ENCODE measurements around the gene NCOA4.
"Not testable (repeated sequence)": the region's sequence is repeated elsewhere in the genome, so short reads cannot be mapped to it uniquely, and the experiment has no call there.

Gene NCOA4

DNA sequence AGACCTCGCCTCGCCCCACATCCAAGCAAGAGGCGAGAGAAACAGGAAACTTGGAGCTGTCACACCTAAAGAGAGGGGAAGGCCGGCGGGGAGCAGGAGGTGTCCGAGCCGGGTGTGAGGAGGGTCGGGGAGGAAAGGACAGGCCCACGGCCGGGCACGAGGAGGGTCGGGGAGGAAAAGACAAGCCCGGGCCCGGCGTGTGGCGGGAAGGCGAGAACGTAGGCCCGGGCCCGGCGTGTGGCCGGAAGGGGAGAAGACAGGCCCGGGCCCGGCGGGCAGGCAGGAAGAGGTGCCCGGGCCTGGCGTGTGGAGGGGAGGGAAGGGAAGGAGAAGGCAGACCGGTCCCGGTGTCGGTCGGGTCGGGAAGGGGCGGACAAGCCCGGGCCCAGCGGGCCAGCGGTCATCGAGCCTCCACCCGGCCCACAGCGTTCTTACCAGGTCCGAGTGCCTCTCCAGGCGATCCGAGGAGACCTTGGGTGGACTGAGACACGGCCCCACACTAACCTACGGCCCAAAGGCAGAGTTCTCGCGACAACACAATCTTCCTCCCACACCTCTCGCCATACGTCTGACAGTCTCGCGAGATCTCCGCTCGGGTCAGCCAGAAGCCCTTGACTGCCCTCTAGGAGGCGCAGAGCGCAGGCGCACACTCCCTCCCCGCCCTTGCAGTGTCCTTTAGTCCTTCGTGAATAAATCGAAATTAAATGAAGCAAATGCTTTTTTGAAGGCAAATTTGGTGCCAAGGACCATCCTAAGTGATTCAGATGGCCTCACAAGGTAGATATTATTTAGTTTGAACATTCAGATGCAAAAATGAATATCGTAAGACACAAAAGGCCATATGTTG is at the start of gene NCOA4:
Gene NCOA4, minus strand, starts transcription at position 533 of the 847 bp plus-strand sequence. CDS start 13,943 bp downstream, outside the sequence.
- in situ Hi-C loops (cut with MboI; ENCODE audit: low pct_unique_long_range_greater_than_20kb, low sequenced_read_pairs), result no loop called here
- peak; percentile 97 for DNase-seq

DNA sequence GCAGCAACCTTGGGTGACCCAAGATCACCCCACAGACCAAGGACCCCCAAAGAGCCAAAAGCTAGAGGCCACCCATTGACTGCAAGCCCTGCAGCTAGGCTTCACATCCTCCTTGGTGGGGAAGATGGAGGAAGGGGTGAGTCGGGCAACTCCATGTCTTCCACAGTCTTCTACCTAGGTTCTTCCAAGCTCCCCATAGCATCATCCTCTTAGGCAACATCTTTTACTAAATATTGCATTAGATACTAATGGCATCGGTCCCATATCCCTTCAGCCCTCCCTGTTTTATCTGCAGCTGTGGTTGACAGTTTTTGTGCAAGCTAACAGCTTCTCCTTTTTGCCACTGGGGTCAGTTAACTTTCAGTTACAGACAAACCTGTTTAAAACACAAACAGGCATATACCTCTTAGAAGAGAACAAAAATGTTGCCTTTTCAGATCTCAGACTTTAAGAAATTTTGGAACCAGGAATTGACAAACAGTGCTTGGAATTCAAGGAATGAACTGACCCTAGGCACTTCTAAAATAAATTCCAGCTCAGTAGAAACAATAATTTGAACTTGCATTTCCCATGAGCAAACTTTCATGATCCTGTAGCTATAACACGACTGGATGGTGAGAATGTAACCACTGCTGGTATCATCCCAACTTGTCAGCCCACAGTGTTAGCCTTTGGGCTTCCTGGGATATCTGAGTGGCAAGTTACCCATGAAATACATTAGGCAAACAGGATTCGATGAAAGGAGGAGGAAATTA is 49.6 kb upstream of the NCOA4 start:
- in situ Hi-C loops (cut with MboI; ENCODE audit: low pct_unique_long_range_greater_than_20kb, low sequenced_read_pairs), result no loop called here
- DNase-seq, result peak; percentile 82

DNA sequence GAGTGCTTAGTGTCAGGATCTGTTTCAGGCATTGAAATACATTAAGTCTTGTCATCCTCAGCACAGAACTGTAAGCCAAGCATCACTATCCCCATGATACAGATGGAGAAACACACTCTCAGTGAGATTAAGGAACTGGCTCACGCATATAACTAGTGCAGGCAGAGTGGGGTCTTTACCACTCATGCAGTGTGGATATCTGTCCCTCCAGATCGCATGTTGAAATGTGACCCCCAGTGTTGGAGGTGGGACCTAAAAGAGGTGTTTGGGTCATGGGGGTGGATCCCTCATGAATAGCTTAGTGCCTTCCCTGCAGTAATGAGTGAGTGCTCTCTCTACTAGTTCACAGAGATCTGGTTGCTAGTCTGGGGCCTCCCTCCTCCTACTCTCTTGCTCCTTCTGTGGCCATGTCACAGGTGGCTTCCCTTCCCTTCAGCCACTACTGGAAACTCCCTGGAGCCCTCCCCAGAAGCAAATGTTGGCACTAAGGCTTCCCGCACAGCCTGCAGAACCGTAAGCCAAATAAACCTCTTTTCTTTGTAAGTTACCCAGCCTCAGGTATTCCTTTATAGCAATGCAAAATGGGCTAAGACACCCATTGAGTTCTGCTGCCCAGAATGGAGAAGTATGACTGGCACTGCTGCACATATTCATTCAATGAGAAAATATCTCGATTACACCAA is 47.4 kb upstream of the NCOA4 start:
- DNase-seq, result no peak
- in situ Hi-C loops (cut with MboI; ENCODE audit: low pct_unique_long_range_greater_than_20kb, low sequenced_read_pairs), result no loop called here

DNA sequence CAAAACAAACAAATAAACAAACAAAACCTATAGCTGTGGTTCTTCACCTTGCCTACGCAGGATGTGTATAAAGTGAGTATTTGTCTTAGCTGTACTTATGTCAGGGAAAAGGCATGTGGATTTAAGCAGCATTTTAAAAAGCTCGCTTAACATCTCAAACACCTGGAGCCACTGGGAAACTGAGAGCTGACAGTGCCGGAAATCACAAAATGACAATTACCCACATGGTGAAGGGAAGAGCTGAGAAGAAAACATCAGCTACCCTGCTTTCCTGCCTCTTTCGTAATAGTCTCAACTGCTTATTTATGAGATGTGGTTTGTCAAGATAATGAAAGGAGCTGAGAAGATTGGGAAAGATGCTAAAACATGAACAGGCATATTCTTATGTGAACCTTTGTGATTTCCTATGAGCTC is 46.7 kb upstream of the NCOA4 start:
- in situ Hi-C loops (cut with MboI; ENCODE audit: low pct_unique_long_range_greater_than_20kb, low sequenced_read_pairs), result no loop called here
- DNase-seq, result peak; percentile 91

DNA sequence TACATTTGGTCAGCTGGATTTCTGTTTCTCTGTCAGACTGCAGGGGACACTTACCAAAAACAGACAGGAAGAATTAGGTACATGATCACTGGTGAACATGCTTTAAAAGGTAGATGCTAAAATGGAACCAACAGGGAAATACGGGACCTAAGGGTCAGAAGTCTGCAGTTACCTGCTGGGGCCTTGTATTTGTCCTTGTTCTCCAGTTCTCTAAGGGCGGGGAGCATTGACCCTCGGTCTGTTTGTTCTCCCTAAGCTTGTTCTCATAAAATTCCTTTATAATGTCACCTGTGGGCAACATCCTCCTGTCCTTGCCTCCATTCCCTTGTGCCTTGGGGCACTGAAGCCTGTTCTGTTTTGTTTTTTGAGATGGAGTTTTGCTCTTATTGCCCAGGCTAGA is 45.4 kb upstream of the NCOA4 start:
- no peak for DNase-seq
- in situ Hi-C loops (cut with MboI; ENCODE audit: low pct_unique_long_range_greater_than_20kb, low sequenced_read_pairs), result no loop called here

DNA sequence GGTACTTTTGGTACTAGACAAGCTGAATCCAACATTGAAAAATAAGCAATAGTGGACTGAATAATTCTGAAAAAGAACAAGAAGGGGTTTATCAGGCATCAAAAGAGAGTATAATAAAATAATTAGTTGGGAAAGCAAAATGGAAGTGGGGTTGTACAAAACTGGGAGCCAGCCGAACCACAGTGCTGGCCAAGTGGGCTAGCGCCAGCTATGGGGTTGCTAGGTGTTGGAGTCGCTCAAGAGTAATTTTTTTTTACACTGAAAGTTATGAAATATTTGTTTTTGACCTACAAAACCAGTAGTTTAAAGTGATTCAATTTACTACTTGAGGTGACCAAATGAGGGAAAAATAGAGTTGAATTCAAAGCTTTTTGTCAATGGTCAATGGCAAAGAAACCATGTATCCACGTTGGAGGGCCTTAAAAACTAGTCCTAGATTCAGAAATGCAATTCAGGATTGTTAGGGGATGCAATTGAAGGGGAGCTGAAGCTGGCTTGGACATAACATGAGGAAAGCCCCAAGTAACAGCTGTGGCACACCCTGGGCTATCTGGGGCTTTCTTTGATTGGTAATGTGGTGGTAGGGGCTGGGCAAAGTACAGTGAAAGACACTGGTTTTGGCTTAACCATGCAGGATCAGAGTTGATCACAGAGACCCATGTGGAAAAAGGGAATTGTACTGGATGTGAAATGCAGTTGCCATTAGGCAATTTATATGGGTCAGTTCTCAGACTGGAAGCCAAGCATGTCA is 43.9 kb upstream of the NCOA4 start:
- in situ Hi-C loops (cut with MboI; ENCODE audit: low pct_unique_long_range_greater_than_20kb, low sequenced_read_pairs), result no loop called here
- DNase-seq, result no peak

DNA sequence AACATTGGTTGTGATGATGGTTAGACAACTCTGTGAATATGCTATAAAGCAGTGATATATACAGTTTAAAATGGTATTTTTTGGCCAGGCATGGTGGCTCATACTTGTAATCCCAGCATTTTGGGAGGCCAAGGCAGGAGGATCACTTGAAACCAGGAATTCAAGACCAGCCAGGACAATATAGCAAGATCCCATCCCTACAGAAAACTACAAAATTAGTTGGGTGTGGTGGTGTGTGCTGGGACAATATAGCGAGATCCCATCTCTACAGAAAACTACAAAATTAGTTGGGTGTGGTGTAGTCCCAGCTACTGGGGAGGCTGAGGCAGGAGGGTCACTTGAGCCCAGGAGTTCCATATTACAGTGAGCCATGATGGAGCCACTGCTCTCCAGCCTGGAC is 43.1 kb upstream of the NCOA4 start:
- in situ Hi-C loops (cut with MboI; ENCODE audit: low pct_unique_long_range_greater_than_20kb, low sequenced_read_pairs), result no loop called here
- DNase-seq, result no peak

DNA sequence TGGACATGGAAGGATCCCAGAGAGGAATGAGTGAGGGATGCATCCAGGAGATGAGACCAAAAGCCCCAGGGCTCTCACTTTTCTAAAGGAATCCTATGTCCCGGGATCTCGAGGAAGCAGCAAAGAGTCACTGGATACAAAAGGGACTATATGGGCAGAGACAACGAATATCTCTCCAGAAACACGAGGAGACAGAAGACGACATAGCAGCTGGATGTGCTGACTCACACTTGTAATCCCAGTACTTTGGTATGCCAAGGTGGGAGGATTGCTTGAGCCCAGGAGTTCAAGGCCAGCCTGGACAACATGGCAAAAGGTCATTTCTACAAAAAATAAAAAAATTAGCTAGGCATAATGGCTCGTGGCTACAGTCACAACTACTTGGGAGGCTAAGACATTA is 40.3 kb upstream of the NCOA4 start:
- no peak for DNase-seq
- in situ Hi-C loops (cut with MboI; ENCODE audit: low pct_unique_long_range_greater_than_20kb, low sequenced_read_pairs), result no loop called here

DNA sequence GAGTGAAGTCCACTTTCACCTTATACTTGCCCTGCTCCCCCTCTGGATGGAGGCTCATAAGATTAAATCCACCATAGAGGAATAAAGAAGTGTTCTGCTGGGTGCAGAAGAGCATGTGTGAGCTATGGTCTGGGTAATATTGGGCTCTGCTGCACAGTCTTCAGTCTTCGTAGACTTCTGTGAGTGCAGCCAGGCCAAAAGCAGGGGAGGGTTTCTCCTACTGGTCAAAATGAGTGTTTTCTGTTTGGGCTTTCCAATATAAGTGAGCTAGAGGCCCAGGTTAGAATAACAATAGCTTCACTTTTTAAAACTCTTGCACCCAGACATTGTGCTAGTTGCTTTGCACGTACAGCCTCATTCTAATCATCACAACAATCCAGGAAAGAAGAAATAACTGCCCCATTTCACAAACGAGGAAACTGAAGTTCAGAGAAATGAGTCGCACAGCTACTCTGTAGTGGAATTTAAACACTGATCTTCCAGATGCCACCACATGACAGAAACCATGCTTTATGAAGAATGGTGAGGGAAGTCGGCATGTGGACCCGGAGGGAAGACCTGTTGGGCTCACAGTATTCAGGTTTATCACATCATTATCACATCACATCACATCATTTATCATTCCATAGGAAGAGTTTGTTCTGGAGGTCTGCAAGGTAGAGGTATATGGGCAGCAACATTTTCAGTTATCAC is 39.5 kb upstream of the NCOA4 start:
- in situ Hi-C loops (cut with MboI; ENCODE audit: low pct_unique_long_range_greater_than_20kb, low sequenced_read_pairs), result no loop called here
- no peak for DNase-seq

DNA sequence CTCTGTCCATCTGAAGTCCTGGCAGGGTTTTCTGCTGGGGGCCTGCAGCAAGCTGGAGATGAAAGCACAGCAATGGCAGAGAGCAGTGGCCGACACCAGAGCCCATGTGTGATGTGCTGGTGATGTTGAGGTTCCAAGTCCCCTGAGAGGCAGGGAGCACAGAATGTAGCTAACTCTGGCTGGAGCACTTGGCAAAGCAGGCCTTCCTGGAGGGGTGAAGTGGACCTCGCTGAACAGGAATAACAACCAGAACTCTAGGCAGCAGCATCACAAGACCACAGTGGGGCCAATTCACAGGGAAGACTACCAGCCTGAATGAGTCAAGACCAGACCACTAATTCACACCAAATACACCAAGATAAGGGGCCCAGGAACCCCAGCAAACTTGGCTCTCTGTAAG is 38.5 kb upstream of the NCOA4 start:
- no peak for DNase-seq
- in situ Hi-C loops (cut with MboI; ENCODE audit: low pct_unique_long_range_greater_than_20kb, low sequenced_read_pairs), result no loop called here

DNA sequence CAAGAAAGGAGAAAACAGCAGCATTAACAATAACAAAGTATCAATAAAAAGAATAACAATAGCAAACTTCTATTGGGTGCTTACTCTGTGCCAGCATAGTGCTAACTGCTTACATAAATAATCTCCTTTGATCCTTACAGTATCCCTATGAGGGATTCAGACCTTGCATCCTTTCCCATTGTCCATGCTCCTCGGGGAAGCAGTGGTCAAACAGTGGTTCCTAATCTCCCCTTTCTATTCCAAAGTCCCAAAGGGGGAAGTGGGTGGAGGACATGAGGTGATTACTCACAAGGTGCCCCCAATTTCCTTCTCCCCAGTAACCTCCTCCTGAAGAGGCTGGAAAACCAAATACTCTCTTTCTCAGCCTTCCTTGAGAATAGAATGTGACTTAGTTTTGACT is 37.7 kb upstream of the NCOA4 start:
- in situ Hi-C loops (cut with MboI; ENCODE audit: low pct_unique_long_range_greater_than_20kb, low sequenced_read_pairs), result no loop called here
- no peak for DNase-seq

DNA sequence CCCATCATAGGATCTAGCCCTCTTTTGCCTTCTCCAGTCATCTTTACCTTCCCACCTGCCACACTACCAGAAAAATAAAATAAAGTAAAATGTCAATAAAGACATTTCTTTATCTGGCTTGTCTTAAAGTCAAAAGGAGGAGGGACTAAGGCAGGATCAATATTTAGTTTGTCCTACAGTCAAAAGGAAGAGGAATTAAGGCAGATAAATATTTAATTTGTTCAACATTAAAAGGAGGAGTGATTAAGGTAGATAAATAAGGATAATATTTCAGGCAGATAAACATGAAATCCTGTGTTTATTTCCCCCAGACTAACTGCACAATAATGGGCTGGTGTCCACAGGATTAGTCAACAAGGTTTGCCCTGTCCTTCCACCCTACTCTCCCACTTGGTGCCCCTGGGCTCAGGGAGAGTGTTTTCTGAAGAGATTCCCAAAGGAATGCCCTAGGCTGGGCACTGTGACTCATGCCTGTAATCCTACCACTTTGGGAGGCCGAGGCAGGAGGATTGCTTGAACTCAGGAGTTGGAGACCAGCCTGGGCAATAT is 33.9 kb upstream of the NCOA4 start:
- in situ Hi-C loops (cut with MboI; ENCODE audit: low pct_unique_long_range_greater_than_20kb, low sequenced_read_pairs), result no loop called here
- no peak for DNase-seq

DNA sequence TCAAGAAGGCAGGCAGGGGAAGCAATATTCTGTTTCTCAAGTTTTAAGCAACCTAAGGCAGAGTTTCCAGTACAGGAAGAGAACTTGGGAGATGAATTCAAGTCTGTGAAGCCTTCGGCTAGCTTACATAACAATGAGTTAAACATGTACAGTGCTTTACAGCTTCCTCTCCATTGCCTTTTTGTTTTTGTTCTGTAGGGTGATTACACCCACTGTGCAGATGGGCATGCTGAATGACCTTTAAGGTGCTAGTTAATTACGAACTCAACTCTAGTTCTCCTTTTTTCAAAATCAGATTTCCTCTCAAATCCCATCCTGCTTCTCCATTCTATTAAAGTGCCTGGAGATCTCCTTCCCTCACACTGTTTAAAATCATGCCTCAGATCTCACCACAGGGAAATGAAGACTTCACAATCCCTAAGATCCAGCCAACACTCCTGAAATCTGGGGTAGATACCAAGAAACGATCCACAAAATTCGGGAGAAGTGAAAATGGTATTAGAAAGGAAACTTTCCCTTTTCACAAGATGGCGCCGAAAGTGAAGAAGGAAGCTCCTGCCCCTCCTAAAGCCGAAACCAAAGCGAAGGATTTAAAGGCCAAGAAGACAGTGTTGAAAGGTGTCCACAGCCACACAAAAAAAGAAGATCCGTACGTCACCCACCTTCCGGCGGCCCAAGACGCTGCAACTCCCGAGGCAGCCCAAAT is 32.5 kb upstream of the NCOA4 start:
- peak; percentile 17 for DNase-seq
- in situ Hi-C loops (cut with MboI; ENCODE audit: low pct_unique_long_range_greater_than_20kb, low sequenced_read_pairs), result no loop called here

DNA sequence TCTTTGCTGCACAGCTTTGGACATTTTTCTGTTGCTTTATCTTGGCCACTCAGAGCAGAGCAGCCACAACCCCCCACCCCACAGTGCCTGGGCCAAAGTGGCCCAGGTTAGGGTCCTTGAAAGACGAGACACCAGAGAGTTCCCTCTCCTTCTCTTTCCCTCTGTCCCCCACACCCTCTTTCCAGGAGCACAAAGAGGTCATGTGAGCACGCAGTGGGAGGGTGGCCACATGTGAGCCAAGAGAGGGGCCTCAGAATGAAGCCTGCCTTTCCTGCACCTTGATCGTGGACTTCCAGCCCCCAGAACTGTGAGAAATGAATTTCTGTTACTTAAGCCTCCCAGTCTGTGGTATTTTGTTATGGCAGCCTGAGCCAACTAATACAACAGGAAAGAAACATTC is 30.3 kb upstream of the NCOA4 start:
- in situ Hi-C loops (cut with MboI; ENCODE audit: low pct_unique_long_range_greater_than_20kb, low sequenced_read_pairs), result no loop called here
- DNase-seq, result no peak

DNA sequence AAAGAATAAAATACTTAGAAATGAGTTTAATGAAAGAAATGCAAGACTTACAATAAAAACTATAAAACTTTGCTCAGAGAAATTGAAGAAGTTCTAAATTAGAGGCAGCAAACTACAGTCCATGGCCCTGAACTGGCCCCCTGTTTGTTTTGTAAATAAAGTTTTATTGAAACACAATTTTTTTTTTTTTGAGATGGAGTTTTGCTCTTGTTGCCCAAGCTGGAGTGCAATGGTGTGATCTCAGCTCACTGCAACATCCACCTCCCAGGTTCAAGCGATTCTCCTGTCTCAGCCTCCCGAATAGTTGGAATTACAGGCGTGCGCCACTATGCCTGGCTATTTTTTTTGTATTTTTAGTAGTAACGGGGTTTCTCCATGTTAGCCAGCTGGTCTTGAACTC is 27.5 kb upstream of the NCOA4 start:
- DNase-seq; in situ Hi-C loops (cut with MboI; ENCODE audit: low pct_unique_long_range_greater_than_20kb, low sequenced_read_pairs): not testable (repeated sequence)

DNA sequence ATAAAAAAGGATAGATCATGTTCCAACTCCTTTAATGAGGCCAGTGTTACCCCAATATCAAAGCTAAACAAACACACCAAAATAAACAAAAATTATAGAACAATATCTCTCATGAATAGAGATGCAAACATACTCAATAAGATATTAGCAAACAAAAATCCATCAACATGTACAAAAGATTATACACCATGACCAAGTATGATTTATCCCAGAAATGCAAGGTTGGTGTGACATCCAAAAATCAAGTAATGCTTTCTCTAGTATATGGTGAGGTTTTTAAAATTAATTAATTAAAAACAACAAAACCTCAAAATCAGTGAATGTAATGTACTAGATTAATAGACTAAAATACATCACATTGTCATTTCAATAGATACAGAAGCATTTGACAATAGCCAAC is 26.6 kb upstream of the NCOA4 start:
- DNase-seq, result no peak
- in situ Hi-C loops (cut with MboI; ENCODE audit: low pct_unique_long_range_greater_than_20kb, low sequenced_read_pairs), result no loop called here

DNA sequence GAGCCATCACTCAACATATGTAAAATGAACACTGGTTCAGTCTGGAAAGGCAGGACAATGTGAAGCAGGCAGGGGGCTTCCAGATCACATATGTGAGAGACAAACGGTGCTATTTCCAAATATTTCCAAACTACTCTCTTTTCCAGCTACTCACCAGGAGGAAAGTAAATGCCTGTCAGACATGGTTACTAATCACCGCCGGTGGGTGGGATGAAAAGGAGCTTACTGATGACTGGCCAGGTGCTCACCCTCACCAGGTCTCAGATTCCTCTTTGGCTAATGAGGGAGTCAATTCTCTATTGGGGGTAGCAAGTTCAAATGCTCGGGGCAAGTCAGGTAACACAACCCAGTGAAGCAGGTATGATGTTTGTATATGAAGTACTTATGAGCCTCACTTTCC is 25.3 kb upstream of the NCOA4 start:
- in situ Hi-C loops (cut with MboI; ENCODE audit: low pct_unique_long_range_greater_than_20kb, low sequenced_read_pairs), result no loop called here
- no peak for DNase-seq

Measured in KBM-7 (cell line).